Stimulated activated CD4-positive, alpha-beta T cell treated with anti-CD3 and anti-CD28 coated beads, Interleukin-15, amount 100 ng/mL, for 24 hours (primary cell): Measurements from ENCODE around the gene ERBB4.

Source experiments
- DNase-seq: peaks from one replicate; pipeline ENCODE4 v3.0.0-alpha.2; 2020

Gene ERBB4

DNA sequence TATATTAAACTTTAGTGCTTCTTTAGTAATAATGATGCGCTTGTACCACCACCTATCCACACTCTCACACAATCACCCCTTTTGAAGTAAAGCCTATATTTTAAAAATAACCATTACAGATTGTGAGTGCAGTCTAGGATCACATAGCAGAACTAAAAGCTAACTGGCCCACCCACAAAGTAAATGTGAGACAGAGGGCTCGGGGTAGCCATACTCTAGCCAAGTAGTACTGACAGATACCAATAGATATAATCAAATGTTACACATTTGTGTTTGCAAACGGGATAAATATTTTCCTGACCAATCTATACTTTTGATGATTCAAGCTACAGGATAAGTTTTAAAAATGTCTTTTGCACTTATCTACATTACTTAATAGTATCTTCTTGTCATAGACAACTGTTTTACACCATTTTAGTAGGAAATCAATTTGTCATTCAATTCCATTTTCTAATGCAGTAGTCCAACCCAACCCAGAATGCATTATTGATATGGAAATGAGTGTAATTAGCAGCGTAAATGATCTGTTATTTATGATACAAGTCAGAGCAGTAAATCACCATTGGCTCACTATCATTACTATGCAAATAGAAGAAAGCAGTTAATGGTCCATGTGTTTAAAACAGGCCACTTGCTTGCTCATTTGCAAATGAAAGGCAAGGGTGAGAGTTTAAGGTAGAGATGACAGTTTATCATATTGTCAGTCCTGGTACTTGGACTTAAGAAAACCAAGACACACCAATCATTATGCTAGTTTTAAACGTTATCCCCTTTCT lies 111.8 kb downstream of the ERBB4 start:
- DNase-seq: no peak

DNA sequence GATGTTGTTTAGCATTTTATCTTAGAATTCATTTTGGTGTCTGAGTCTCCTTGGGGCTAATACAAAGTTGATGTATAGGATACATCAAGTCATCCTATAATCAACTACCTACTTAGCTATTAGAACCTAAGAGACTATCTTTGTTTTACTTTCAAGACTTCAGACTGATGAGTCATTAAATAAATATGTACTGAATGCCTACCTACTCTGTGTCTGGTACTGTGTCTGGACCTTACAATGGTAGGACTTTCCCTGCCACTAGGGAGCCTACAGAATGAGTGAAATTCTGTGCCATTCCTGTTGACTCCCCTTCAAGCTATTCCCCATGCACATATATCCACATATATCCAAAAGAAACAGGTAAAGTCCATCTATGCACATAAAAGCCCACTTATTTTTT lies 114.5 kb downstream of the ERBB4 start:
- no peak for DNase-seq

GRCh38 chr2:212423089-212423488 lies 115.5 kb downstream of the ERBB4 start:
- no peak for DNase-seq

DNA sequence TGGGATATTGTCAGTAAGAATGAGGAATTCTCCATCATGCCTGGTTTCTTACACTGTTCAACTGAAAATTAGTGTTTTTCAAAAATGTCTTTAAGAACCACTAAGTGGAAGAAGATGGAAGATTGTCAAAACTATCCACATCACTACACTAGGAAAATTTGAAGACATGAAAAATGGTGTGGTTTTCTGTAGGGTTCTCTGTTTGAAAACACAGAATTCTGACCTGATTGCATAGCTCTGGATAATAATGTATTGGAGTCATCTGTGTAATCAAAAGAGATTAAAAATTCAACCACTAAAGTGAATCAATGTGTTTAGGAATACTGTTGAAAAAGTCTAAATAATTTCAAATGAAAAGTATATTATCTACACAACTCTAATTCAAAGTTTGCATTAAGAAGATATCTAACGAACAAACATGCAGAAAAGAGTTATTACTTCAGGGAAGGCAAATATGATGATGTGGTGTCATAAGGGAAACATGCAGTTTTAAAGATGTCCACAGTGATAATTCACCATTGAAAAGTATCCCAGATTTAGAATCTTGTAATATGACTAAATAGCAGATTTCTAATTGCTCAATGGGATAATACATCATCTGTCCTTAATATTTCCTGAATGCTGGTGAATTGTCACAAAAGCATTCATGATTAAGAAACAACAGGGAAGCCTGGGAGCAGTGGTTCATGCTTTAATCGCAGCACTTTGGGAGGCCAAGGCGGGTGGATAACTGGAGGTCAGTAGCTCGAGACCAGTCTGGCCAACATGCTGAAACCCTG lies 116.9 kb downstream of the ERBB4 start:
- DNase-seq: no peak

- DNase-seq: no peak
These were observed 122.5 kb downstream of the ERBB4 start for GRCh38 chr2:212416086-212416485.

DNA sequence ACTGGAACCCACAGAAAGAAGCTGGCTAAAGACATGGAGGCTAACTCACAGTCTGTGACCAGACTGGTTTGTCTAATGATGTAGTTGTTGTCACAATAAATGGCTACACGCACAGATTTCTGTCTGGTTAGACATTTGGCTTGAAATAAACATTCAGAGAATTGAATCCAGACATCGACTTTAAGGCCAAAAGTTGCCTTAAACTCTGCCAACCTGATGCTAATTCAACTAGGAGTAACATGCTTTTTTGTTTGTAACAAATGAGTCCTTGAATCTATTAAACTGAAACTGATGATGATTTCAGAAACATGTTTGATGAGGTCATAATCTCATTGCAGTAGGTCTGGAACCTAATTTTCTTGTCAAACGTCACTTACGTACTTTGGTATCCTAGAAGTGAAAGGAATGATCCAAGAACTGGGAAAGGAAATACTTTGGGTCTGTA lies 123.8 kb downstream of the ERBB4 start:
- no peak for DNase-seq

DNA sequence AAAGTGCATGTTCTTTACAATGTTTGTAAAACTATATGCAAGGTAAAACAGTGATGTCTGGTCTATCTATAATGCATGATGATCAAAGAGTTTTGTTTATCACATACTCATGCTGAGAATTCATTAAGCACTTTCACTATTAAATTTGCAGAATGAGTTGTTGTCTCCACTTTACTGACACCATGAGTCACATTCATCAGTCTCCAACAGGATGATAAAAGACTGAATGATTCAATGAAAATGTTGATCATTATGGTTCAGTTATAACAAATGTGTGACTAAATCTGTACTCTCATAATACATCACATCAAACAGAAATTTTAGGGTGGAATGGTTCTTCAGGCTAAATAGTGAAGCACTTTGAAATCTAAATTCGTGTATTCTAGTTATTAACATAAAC lies 129.0 kb downstream of the ERBB4 start:
- no peak for DNase-seq

- DNase-seq: no peak
These were observed 130.1 kb downstream of the ERBB4 start for GRCh38 chr2:212408524-212408923.

DNA sequence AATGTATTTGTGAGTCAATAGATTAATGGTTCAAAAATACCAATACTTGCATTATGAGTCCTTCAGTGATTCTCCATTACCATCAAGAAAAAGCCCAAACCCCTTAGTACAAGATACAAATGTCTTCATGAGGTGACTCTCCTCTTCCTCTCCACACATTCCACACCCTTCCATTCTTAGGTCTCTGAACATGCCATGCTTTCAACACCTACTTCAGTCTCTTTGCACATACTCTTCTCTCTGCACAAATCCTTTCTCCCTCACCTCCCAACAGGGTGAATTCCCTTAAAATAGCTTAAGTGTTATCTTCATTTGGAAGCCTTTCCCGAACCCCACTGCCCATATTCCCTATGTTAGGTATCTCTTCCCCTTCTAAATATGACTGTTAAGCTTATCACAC lies 131.9 kb downstream of the ERBB4 start:
- no peak for DNase-seq

- no peak for DNase-seq
These were observed 136.3 kb downstream of the ERBB4 start for GRCh38 chr2:212402316-212402715.

DNA sequence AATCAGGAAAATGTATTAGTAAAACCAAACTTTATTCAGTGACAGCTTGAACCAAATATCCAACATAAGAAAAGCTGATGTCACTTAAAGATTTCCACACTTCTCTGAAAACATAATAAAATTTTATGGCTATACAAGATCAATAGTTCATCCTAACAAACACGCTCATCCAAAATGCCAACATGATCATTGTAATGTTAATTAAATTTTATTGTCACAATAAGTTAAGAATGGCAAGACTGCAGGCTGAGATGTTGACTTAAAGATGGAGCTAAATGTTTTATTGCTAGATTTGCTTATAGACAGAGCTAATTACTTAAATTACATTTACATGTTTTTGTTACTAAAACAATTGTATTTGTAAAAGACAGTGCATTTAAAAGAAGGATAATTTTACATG lies 140.3 kb downstream of the ERBB4 start:
- DNase-seq: no peak

GRCh38 chr2:212392544-212392943 lies 146.1 kb downstream of the ERBB4 start:
- DNase-seq: no peak

DNA sequence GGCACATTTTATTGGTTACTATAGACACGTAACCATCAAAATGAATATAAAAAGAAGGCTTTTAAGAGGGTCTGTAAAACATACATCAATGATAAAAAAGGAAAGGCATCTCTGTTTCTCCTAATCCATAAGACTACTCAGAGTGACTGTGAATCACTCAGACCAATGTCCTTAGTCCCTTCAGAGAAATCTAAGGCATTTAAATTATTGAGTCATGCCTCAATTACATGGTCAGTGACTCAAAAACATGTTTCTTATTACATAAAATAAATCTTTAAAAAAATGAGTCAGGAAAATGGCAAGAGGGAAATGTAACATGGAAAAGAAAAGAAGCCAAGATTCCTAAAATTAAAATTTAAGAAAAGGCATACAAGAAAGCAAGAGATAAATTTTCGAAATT lies 146.6 kb downstream of the ERBB4 start:
- DNase-seq: no peak

GRCh38 chr2:212387146-212387545 lies 151.5 kb downstream of the ERBB4 start:
- no peak for DNase-seq

DNA sequence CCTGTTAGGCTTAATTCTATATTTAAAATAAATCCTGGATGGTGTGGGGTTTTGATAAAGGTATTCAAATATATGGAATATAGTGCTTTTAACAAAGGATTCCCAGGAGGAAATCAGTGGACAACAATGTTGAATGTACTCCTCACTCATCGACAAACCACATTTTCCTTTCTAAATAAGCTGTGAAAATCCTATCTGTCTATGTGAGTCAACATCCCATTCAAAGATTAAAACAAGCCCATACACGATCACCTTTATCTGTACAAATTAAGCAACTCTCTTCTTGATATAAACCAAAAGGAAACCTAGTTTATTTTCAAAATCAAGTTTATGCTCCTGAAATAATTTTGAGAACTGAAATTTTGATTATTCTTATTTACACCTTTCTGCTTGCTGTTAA lies 153.4 kb downstream of the ERBB4 start:
- DNase-seq: no peak

DNA sequence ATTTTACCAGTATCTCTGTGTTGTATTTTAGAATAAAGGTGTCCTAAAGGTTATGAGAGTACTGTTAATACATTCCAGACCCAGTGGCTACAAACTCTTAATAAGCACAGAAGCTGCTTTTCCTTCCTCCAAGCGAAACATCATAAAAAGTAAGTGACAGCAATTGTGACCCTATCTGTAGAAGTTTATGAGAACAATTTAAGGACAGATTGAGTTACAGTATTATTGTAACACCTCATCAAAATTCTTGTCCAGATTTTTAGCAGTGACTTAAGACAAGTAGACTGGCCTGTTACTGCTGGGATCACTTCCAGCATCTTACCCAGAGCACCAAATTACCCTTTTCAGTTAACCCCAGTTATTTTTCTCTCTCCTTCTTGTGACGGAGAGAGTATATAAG lies 154.6 kb downstream of the ERBB4 start:
- DNase-seq: no peak

DNA sequence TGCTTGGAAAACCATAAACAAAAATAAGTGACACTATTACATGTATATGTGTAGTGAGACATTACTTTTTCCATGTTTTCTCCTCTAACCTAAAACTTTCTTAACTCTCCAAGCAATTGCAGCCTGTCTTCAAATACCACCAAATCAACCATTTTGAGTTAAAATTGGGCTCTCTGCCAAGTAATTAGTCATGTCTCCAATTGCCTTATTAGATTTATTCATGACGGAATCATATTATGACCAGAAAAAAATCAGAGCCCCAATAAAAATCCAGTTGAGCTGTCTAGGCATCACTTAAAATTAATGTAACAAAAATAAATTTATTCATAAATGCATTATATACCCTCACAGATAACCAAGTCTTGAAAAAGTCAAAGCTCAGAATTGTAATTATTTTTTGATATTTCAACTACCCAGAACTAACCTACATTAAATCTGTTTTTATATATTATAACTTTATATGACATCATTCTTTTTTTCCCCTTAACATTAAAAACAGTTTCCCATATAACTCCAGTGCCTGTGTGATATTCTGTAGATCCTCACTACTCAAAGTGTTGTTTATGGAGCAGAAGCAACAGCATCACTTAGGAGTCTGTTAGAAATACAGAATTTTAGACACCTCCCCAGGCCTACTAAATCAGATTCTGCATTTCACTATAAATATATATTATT lies 157.0 kb downstream of the ERBB4 start:
- DNase-seq: no peak

GRCh38 chr2:212379103-212379502 lies 159.5 kb downstream of the ERBB4 start:
- DNase-seq: no peak

DNA sequence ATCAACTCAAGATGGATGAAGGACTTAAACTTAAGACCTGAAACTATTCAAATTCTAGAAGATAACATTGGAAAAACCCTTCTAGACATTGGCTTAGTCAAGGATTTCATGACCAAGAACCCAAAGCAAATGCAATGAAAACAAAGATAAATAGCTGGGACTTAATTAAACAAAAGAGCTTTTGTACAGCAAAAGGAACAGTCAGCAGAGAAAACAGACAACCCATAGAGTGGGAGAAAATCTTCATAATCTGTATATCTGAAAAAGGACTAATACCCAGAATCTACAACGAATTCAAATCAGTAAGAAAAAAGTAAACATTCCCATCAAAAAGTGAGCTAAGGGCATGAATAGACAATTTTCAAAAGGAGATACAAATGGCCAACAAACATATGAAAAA lies 171.2 kb downstream of the ERBB4 start:
- no peak for DNase-seq

GRCh38 chr2:212364112-212364985 lies 174.3 kb downstream of the ERBB4 start:
- no peak for DNase-seq

GRCh38 chr2:212361174-212361756 lies 177.3 kb downstream of the ERBB4 start:
- DNase-seq: no peak

GRCh38 chr2:212360068-212360460 lies 178.5 kb downstream of the ERBB4 start:
- DNase-seq: no peak
